GM18498 (cell line): ENCODE measurements around the gene EFCAB11.
"Not testable (repeated sequence)": the region's sequence is repeated elsewhere in the genome, so short reads cannot be mapped to it uniquely, and the experiment has no call there.

Experiments used
- ATAC-seq: cut with Tn5 transposase; IDR thresholded peaks from one replicate; pipeline ENCODE4 v1.9.1; 2021; ENCODE audit warnings: mild to moderate bottlenecking, moderate library complexity; ENCODE audit not compliant: unreplicated experiment

Gene EFCAB11

GRCh38 chr14:89912667-89913211, 41.8 kb downstream of the EFCAB11 start:
- no peak for ATAC-seq

- ATAC-seq, result no peak
These were observed 42.3 kb downstream of the EFCAB11 start for GRCh38 chr14:89912221-89912620.

- ATAC-seq, result no peak
These were observed 43.3 kb downstream of the EFCAB11 start for GRCh38 chr14:89911010-89911919.

GRCh38 chr14:89910691-89911009, 43.9 kb downstream of the EFCAB11 start:
- no peak for ATAC-seq

GRCh38 chr14:89909586-89909985, 44.9 kb downstream of the EFCAB11 start:
- no peak for ATAC-seq

- no peak for ATAC-seq
These were observed 45.6 kb downstream of the EFCAB11 start for GRCh38 chr14:89908712-89909450.

- no peak for ATAC-seq
These were observed 46.9 kb downstream of the EFCAB11 start for GRCh38 chr14:89907655-89908054.

GRCh38 chr14:89906000-89906399, 48.5 kb downstream of the EFCAB11 start:
- ATAC-seq, result no peak

- ATAC-seq, result no peak
These were observed 51.1 kb downstream of the EFCAB11 start for GRCh38 chr14:89903340-89903952.

GRCh38 chr14:89902881-89903280, 51.6 kb downstream of the EFCAB11 start:
- no peak for ATAC-seq

GRCh38 chr14:89900802-89901201, 53.7 kb downstream of the EFCAB11 start:
- no peak for ATAC-seq

GRCh38 chr14:89899917-89900663, 54.4 kb downstream of the EFCAB11 start:
- ATAC-seq, result no peak

GRCh38 chr14:89899291-89899690, 55.2 kb downstream of the EFCAB11 start:
- ATAC-seq, result no peak

- ATAC-seq, result not testable (repeated sequence)
These were observed 61.1 kb downstream of the EFCAB11 start for GRCh38 chr14:89893388-89893787.

- no peak for ATAC-seq
These were observed 61.6 kb downstream of the EFCAB11 start for GRCh38 chr14:89892953-89893352.

- not testable (repeated sequence) for ATAC-seq
These were observed 62.8 kb downstream of the EFCAB11 start for GRCh38 chr14:89891721-89892120.

GRCh38 chr14:89891055-89891454, 63.5 kb downstream of the EFCAB11 start:
- ATAC-seq, result no peak

GRCh38 chr14:89890589-89890988, 63.9 kb downstream of the EFCAB11 start:
- ATAC-seq, result no peak

- no peak for ATAC-seq
These were observed 64.9 kb downstream of the EFCAB11 start for GRCh38 chr14:89889626-89890025.

- ATAC-seq, result no peak
These were observed 69.8 kb downstream of the EFCAB11 start for GRCh38 chr14:89884761-89885160.

- peak; percentile 66 for ATAC-seq
These were observed 72.7 kb downstream of the EFCAB11 start for GRCh38 chr14:89881839-89882238.
